NCI-H1930 (cell line): ENCODE measurements around the gene IFT81.
"Not testable (repeated sequence)": the region's sequence is repeated elsewhere in the genome, so short reads cannot be mapped to it uniquely, and the experiment has no call there.

Experiments
- DNase-seq, 2 experiments: peaks; one replicate each; lab custom pipeline; 2025; lab: John Stamatoyannopoulos, UW

Gene IFT81

GRCh38 chr12:110246636-110247339 lies 122.6 kb downstream of the IFT81 start:
- DNase-seq = no peak

GRCh38 chr12:110247340-110248095 lies 123.4 kb downstream of the IFT81 start:
- DNase-seq = no peak

GRCh38 chr12:110248096-110248447 lies 123.9 kb downstream of the IFT81 start:
- no peak for DNase-seq

- DNase-seq = no peak
Measured at GRCh38 chr12:110249105-110249504, 124.9 kb downstream of the IFT81 start.

- no peak for DNase-seq
Measured at GRCh38 chr12:110249716-110250225, 125.6 kb downstream of the IFT81 start.

GRCh38 chr12:110251381-110251780 lies 127.2 kb downstream of the IFT81 start:
- no peak for DNase-seq

GRCh38 chr12:110252716-110253115 lies 128.6 kb downstream of the IFT81 start:
- DNase-seq = no peak

GRCh38 chr12:110253176-110253575 lies 129.0 kb downstream of the IFT81 start:
- no peak for DNase-seq

- no peak for DNase-seq
Measured at GRCh38 chr12:110254971-110255540, 130.9 kb downstream of the IFT81 start.

GRCh38 chr12:110255890-110256456 lies 131.8 kb downstream of the IFT81 start:
- DNase-seq = not testable (repeated sequence)

GRCh38 chr12:110256780-110257431 lies 132.7 kb downstream of the IFT81 start:
- DNase-seq = no peak

GRCh38 chr12:110258466-110258865 lies 134.3 kb downstream of the IFT81 start:
- no peak for DNase-seq

GRCh38 chr12:110262442-110263388 lies 138.6 kb downstream of the IFT81 start:
- no peak for DNase-seq

GRCh38 chr12:110266381-110266960 lies 142.3 kb downstream of the IFT81 start:
- DNase-seq = no peak

- DNase-seq = peak in 1 of 2 experiments; percentile 33
Measured at GRCh38 chr12:110266980-110267620, 142.9 kb downstream of the IFT81 start.
